HG03469 (cell line): ENCODE results near the gene COPZ1.
"Not testable (repeated sequence)": the region's sequence is repeated elsewhere in the genome, so short reads cannot be mapped to it uniquely, and the experiment has no call there.

Experiments used
- ATAC-seq: cut with Tn5 transposase; IDR thresholded peaks from one replicate; pipeline ENCODE4 v1.9.1; 2021; ENCODE audit warnings: mild to moderate bottlenecking, moderate library complexity, moderate number of reproducible peaks; ENCODE audit not compliant: unreplicated experiment

COPZ1 gene

GRCh38 chr12:54330442-54330841 lies 5.5 kb downstream of the COPZ1 start:
- no peak for ATAC-seq

GRCh38 chr12:54331461-54331860 lies 6.5 kb downstream of the COPZ1 start:
- ATAC-seq: no peak

- no peak for ATAC-seq
Measured at GRCh38 chr12:54333420-54334034, 8.6 kb downstream of the COPZ1 start.

GRCh38 chr12:54337280-54337842 lies 12.4 kb downstream of the COPZ1 start:
- ATAC-seq: no peak

- no peak for ATAC-seq
Measured at GRCh38 chr12:54337854-54338650, 13.1 kb downstream of the COPZ1 start.

- ATAC-seq: no peak
Measured at GRCh38 chr12:54338698-54339296, 13.9 kb downstream of the COPZ1 start.

- no peak for ATAC-seq
Measured at GRCh38 chr12:54340846-54341245, 15.9 kb downstream of the COPZ1 start.

- no peak for ATAC-seq
Measured at GRCh38 chr12:54341378-54342300, 16.7 kb downstream of the COPZ1 start.

GRCh38 chr12:54349036-54349435 lies 24.1 kb downstream of the COPZ1 start:
- no peak for ATAC-seq

GRCh38 chr12:54349679-54350078 lies 24.7 kb downstream of the COPZ1 start:
- no peak for ATAC-seq

- ATAC-seq: no peak
Measured at GRCh38 chr12:54350743-54351142, 25.8 kb downstream of the COPZ1 start.

GRCh38 chr12:54351341-54351740 lies 26.4 kb downstream of the COPZ1 start:
- ATAC-seq: no peak

GRCh38 chr12:54352022-54352531 lies 27.1 kb downstream of the COPZ1 start:
- ATAC-seq: no peak

- ATAC-seq: no peak
Measured at GRCh38 chr12:54352891-54353874, 28.3 kb downstream of the COPZ1 start.

GRCh38 chr12:54354271-54354670 lies 29.3 kb downstream of the COPZ1 start:
- ATAC-seq: not testable (repeated sequence)

GRCh38 chr12:54355104-54355815 lies 30.3 kb downstream of the COPZ1 start:
- ATAC-seq: no peak

GRCh38 chr12:54356228-54356627 lies 31.3 kb downstream of the COPZ1 start:
- ATAC-seq: no peak

GRCh38 chr12:54356951-54357356 lies 32.0 kb downstream of the COPZ1 start:
- ATAC-seq: no peak
